ENCODE data around the gene C1S. TPM values are rescaled to one million over a fixed set of nuclear protein-coding genes. Genes with fewer than 3 reads are reported as not detected.

Gene C1S
- total and polyA plus RNA-seq, 9 of the 15 experiments (the other 6 are each of a cell fraction or from before 2014, with no cell fraction given) = 0.08 to 0.84 (median 0.27) TPM

GRCh38 chr12:7018350-7019042, 42.0 kb upstream of the C1S start, which contains the start of gene LPCAT3 (continued):
- TF ChIP-seq ZNF449 (CRISPR knock-in tag; IDR thresholded peaks at IDR 0.05) (no peak), SMAD2 (IDR thresholded peaks at IDR 0.05; ENCODE audit: low read depth, low read length) (no peak), POLR2A (conservative IDR thresholded peaks at IDR 0.05) (peak; percentile 66), NFIX (CRISPR knock-in tag; IDR thresholded peaks at IDR 0.05; ENCODE audit: low read depth) (no peak), MCM5 (IDR thresholded peaks at IDR 0.05; ENCODE audit: low read depth) (no peak), TAF15 (IDR thresholded peaks at IDR 0.05; ENCODE audit: low read depth, low read length) (no peak), CXXC5 (CRISPR knock-in tag; IDR thresholded peaks at IDR 0.05) (peak; percentile 84), HBP1 (CRISPR knock-in tag; IDR thresholded peaks at IDR 0.05) (no peak), ZNF23 (CRISPR knock-in tag; IDR thresholded peaks at IDR 0.05) (no peak), MAX (CRISPR knock-in tag; IDR thresholded peaks at IDR 0.05) (no peak), NR0B1 (IDR thresholded peaks at IDR 0.05; ENCODE audit: partially characterized antibody) (no peak), ETV6 (IDR thresholded peaks at IDR 0.05; ENCODE audit: borderline replicate concordance in 1 of 2, low read depth in 2 of 2, low read length in 1 of 2) (no peak), ETV6 (CRISPR knock-in tag; IDR thresholded peaks at IDR 0.05; ENCODE audit: borderline replicate concordance) (no peak), PPARD (CRISPR knock-in tag; IDR thresholded peaks at IDR 0.05) (no peak), BRD9 (IDR thresholded peaks at IDR 0.05; ENCODE audit: low read depth, partially characterized antibody) (no peak), ZBTB9 (CRISPR knock-in tag; IDR thresholded peaks at IDR 0.05) (no peak), SLC30A9 (CRISPR knock-in tag; IDR thresholded peaks at IDR 0.05) (no peak), HEY1 (CRISPR knock-in tag; IDR thresholded peaks at IDR 0.05; ENCODE audit: borderline replicate concordance) (no peak), SIN3B (IDR thresholded peaks at IDR 0.05; ENCODE audit: low read depth) (no peak), MEF2D (tag; conservative IDR thresholded peaks at IDR 0.05; ENCODE audit: low read depth) (no peak), XRCC4 (IDR thresholded peaks at IDR 0.05; ENCODE audit: extremely low read depth, insufficient read depth, insufficient read length) (no peak), GTF2E2 (tag; IDR thresholded peaks at IDR 0.05) (no peak)
- TF ChIP-seq, protein P1, sequence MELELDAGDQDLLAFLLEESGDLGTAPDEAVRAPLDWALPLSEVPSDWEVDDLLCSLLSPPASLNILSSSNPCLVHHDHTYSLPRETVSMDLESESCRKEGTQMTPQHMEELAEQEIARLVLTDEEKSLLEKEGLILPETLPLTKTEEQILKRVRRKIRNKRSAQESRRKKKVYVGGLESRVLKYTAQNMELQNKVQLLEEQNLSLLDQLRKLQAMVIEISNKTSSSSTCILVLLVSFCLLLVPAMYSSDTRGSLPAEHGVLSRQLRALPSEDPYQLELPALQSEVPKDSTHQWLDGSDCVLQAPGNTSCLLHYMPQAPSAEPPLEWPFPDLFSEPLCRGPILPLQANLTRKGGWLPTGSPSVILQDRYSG (tag; conservative IDR thresholded peaks at IDR 0.05; ENCODE audit: low read depth) = no peak

Data from K562 (cell line).